ENCODE data around the gene GABARAPL1.

GRCh38 chr12:10227648-10228047 is 15.0 kb downstream of the GABARAPL1 start:
- TF ChIP-seq CTCF (IDR thresholded peaks at IDR 0.05; ENCODE audit: low read depth, low read length) (no peak), MAX (IDR thresholded peaks at IDR 0.05; ENCODE audit: low read depth, low read length) (no peak)

Measured in NB4 (cell line).